ENCODE data around the gene SLC26A4.

- no peak for TF ChIP-seq EZH2 (IDR thresholded peaks at IDR 0.05; ENCODE audit: borderline replicate concordance, insufficient read depth, low read depth, low read length, poor library complexity, severe bottlenecking)
- TF ChIP-seq, protein P1, sequence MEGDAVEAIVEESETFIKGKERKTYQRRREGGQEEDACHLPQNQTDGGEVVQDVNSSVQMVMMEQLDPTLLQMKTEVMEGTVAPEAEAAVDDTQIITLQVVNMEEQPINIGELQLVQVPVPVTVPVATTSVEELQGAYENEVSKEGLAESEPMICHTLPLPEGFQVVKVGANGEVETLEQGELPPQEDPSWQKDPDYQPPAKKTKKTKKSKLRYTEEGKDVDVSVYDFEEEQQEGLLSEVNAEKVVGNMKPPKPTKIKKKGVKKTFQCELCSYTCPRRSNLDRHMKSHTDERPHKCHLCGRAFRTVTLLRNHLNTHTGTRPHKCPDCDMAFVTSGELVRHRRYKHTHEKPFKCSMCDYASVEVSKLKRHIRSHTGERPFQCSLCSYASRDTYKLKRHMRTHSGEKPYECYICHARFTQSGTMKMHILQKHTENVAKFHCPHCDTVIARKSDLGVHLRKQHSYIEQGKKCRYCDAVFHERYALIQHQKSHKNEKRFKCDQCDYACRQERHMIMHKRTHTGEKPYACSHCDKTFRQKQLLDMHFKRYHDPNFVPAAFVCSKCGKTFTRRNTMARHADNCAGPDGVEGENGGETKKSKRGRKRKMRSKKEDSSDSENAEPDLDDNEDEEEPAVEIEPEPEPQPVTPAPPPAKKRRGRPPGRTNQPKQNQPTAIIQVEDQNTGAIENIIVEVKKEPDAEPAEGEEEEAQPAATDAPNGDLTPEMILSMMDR (IDR thresholded peaks at IDR 0.05): no peak
These were observed 22.3 kb downstream of the SLC26A4 start for GRCh38 chr7:107682886-107683285.
